Measurements from ENCODE around the gene TLE3. TPM values are rescaled to one million over a fixed set of nuclear protein-coding genes. Genes with fewer than 3 reads are reported as not detected.

Gene TLE3
- polyA plus RNA-seq, 1 of the 3 experiments (the other 2 are of a cell fraction): 14.7 TPM

- peaks cover 0 to 5% of the 10 kb centered on the region in 2 experiments for H3K36me3 ChIP-seq (replicated peaks in 1 of 2; ENCODE audit: control insufficient read depth in 1 of 2, insufficient read depth in 2 of 2, low read length in 1 of 2)
- peak; percentile 100 for DNase-seq
- peak overlapping the region; percentile 57 to 61 for H3K4me3 ChIP-seq (ENCODE audit: low read depth in 2 of 2, low read length in 1 of 2)
- ChIA-PET CTCF (interaction anchor here (0.8 to 5.8 kb wide), 15 partner anchors 12 to 621 kb away, joined by 3 to 32 read pairs (median 7); no protein-coding TSS in a partner anchor), POLR2A (interaction anchor here (1.0 to 3.2 kb wide), 11 partner anchors 12 to 621 kb away, joined by 3 to 14 read pairs (median 5); no protein-coding TSS in a partner anchor)
- H3K4me1 ChIP-seq (ENCODE audit: control insufficient read depth in 1 of 2, insufficient read depth in 2 of 2, low read depth in 1 of 2, low read length in 1 of 2): peaks cover 15 to 29% of the 10 kb centered on the region in 2 experiments
- peak overlapping the region; percentile 77 for H3K9ac ChIP-seq
- peak overlapping the region; percentile 54 to 88 for H3K27ac ChIP-seq (ENCODE audit: low read depth in 2 of 2, low read length in 1 of 2)
- TF ChIP-seq GABPA (IDR thresholded peaks at IDR 0.05; ENCODE audit: low read depth) (no peak), ZBTB33 (IDR thresholded peaks at IDR 0.05; ENCODE audit: borderline replicate concordance, low read depth) (peak; percentile 85; the same call in 1 of the 2 replicates), RAD21 (IDR thresholded peaks at IDR 0.05; ENCODE audit: low read length) (peak; percentile 26; the same call in 1 of the 2 replicates), TAF1 (IDR thresholded peaks at IDR 0.05; ENCODE audit: borderline replicate concordance, low read depth, low read length) (peak; percentile 89), NFIC (IDR thresholded peaks at IDR 0.05; ENCODE audit: borderline replicate concordance) (peak; percentile 58; the same call in 1 of the 2 replicates), FOXM1 (IDR thresholded peaks at IDR 0.05; ENCODE audit: low read depth) (no peak; the same call in 1 of the 2 replicates), TCF12 (IDR thresholded peaks at IDR 0.05) (peak; percentile 77), SIN3A (IDR thresholded peaks at IDR 0.05; ENCODE audit: borderline replicate concordance, low read depth, low read length) (peak; percentile 87; the same call in 1 of the 2 replicates), PBX3 (IDR thresholded peaks at IDR 0.05) (peak; percentile 100), MAX (IDR thresholded peaks at IDR 0.05; ENCODE audit: low read depth) (peak; percentile 68), FOSL2 (IDR thresholded peaks at IDR 0.05; ENCODE audit: borderline replicate concordance, low read depth) (no peak; the same call in 1 of the 2 replicates), EP300 (IDR thresholded peaks at IDR 0.05; ENCODE audit: borderline replicate concordance in 1 of 2, low read depth in 1 of 2, low read length in 1 of 2) (peak; percentile 77 to 88; a peak in 3 of 4 replicates), MXI1 (IDR thresholded peaks at IDR 0.05; ENCODE audit: low read depth, low read length) (peak; percentile 99), MEF2A (IDR thresholded peaks at IDR 0.05; ENCODE audit: borderline replicate concordance, low read depth) (peak; percentile 68; the same call in 1 of the 2 replicates), IRF3 (IDR thresholded peaks at IDR 0.05; ENCODE audit: low read depth, low read length) (peak; percentile 45), TEAD4 (IDR thresholded peaks at IDR 0.05; ENCODE audit: borderline replicate concordance, insufficient read depth) (no peak; the same call in none of the 2 replicates), USF1 (IDR thresholded peaks at IDR 0.05; ENCODE audit: borderline replicate concordance, low read depth) (0 out of 2 replicates have a peak, but pooled peaks have one; percentile 13), EZH2phosphoT487 (IDR thresholded peaks at IDR 0.05; ENCODE audit: borderline replicate concordance, low read depth) (no peak), FOXJ3 (CRISPR knock-in tag; IDR thresholded peaks at IDR 0.05) (peak; percentile 60; the same call in 1 of the 2 replicates), JUND (IDR thresholded peaks at IDR 0.05) (peak; percentile 43), CHD2 (IDR thresholded peaks at IDR 0.05; ENCODE audit: low read length, partially characterized antibody) (peak; percentile 72), SMC3 (IDR thresholded peaks at IDR 0.05; ENCODE audit: low read depth, low read length) (no peak; the same call in 1 of the 2 replicates), USF2 (IDR thresholded peaks at IDR 0.05; ENCODE audit: borderline replicate concordance, low read depth, low read length) (no peak), RCOR1 (IDR thresholded peaks at IDR 0.05; ENCODE audit: low read length) (peak; percentile 92), YY1 (IDR thresholded peaks at IDR 0.05; ENCODE audit: low read depth) (peak; percentile 84), POLR2AphosphoS5 (IDR thresholded peaks at IDR 0.05; ENCODE audit: low read depth, low read length) (peak; percentile 90)
- under 1% methylated on average over 42 of the region's 69 CpGs for WGBS (ENCODE audit: low lambda C conversion rate)
- H3K79me2 ChIP-seq (ENCODE audit: insufficient read depth): peaks cover 30% of the 10 kb centered on the region
- peaks cover 17% of the 10 kb centered on the region for H3K27me3 ChIP-seq (ENCODE audit: insufficient read depth)
- H2AFZ ChIP-seq (ENCODE audit: low read depth): 0 out of 2 replicates have a peak overlapping the region, but pooled peaks have one; percentile 64
- H3F3A ChIP-seq (replicated peaks; ENCODE audit: insufficient read depth): peaks cover 13% of the 10 kb centered on the region
- H4K20me1 ChIP-seq (ENCODE audit: insufficient read depth): peaks cover 13% of the 10 kb centered on the region
- H3K4me2 ChIP-seq: peak overlapping the region; percentile 99
- no peaks in the 10 kb centered on the region for H3K9me2 ChIP-seq
- H3K9me3 ChIP-seq: no peaks in the 10 kb centered on the region
These were observed 1.6 kb upstream of the TLE3 start for GRCh38 chr15:70099167-70099966.
